ENCODE results near the gene CHN2.

GRCh38 chr7:29418651-29419050 is 224.1 kb downstream of the CHN2 start:
- TF ChIP-seq FOXA1 (IDR thresholded peaks at IDR 0.05): no peak
- TF ChIP-seq TARDBP (IDR thresholded peaks at IDR 0.05): no peak
- TF ChIP-seq SP1 (IDR thresholded peaks at IDR 0.05): no peak
- no peak for TF ChIP-seq SUZ12 (IDR thresholded peaks at IDR 0.05)
- no peak for TF ChIP-seq FOXK2 (IDR thresholded peaks at IDR 0.05)
- TF ChIP-seq HDGF (IDR thresholded peaks at IDR 0.05; ENCODE audit: borderline replicate concordance): no peak
